Head of caudate nucleus (tissue), 42 donors: Measurements from ENCODE around the gene PPP4R1.

Experiments
- DNase-seq, 42 donors: peaks; one replicate each; pipeline versions ENCODE4 v3.0.0 to v3.0.0-alpha.2; 2020 to 2021; ENCODE audit warnings: mixed read lengths in 7 of 42
- intact Hi-C: fragments of 100-400 bp; cut with DNase I; formaldehyde crosslinking; loops from one replicate; pipeline ENCODE4 v1.15.0; 2022

The PPP4R1 gene

DNA sequence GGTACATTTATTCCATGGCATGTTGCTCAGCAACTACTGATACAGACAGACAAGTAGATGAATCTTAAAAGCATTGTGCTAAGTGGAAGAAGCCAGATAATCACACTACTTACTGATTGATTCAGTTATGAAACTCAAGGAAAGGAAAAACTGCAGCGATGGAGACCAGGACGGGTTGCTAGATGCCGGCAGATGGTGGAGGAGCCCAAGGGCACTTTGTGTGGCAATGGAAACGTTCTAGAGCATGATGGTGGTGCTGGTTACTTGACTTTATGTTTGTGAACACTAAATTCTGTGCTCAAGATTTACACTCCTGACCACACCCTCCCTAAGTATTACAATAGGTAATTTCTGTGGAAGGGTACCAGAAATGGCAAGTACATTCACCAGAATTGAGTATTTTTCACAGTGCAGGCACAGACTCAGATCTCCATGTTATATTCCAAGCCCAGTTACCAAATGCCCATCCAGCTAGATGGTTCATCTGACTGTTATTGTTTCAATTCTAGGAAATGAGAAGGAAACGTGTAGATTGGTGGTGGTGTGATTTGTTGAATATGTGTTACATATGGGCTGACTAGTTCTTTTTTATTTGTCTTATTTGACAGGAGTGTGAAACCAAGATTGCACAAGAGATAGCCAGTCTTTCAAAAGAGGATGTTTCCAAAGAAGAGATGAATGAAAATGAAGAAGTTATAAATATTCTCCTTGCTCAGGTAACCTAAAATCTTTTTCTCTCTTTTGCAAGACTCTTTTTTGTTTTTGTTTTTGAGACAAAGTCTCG lies 83.9 kb downstream of the PPP4R1 start:
- no peak for DNase-seq
- intact Hi-C loops: no loop called here

GRCh38 chr18:9526458-9526857 lies 87.9 kb downstream of the PPP4R1 start:
- no peak for DNase-seq
- intact Hi-C loops: no loop called here

GRCh38 chr18:9522952-9523351 lies 91.4 kb downstream of the PPP4R1 start:
- intact Hi-C loops: no loop called here
- DNase-seq: no peak

GRCh38 chr18:9521770-9522169 lies 92.6 kb downstream of the PPP4R1 start:
- no peak for DNase-seq
- intact Hi-C loops: no loop called here

DNA sequence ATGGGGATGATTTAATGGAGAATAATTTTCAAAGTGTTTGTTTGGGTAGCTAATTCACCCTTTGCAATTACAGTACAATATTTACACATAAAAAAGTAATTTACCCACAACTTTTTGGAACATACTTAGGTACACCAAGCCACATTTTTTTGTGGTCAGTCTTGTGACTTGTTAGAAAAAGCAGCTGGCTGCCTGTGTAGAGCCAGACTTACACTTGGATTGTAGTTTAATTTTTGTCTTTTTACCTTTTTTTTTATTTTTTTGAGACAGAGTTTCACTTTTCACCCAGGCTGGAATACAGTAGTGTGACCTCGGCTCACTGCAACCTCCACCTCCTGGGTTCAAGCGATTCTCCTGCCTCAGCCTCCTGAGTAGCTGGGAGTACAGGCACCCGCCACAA lies 93.7 kb downstream of the PPP4R1 start:
- intact Hi-C loops: no loop called here

DNA sequence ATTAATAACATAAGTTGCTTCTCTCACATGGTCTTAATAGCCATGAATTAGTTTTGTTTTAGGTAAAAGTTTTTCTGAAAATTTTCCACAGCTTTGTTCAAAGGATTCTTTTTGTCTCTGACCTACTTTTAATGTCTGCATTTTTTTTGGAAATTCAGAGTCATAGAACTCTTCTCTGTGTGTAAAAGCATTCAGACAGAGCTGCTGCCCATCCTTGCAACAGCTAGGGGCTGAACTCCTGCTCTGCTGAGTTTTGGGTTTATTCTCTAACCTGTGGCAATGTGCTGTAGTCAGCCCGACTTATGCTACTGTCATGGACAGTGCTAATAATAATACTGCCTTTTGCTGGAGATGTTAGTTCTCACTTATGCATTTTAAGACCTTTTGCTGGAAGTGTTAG lies 95.0 kb downstream of the PPP4R1 start:
- no peak for DNase-seq
- intact Hi-C loops: no loop called here

More for the DNA sequence above, 93.7 kb downstream of the PPP4R1 start:
- no peak for DNase-seq

GRCh38 chr18:9517869-9518268 lies 96.5 kb downstream of the PPP4R1 start:
- DNase-seq: no peak
- intact Hi-C loops: no loop called here

- intact Hi-C loops: no loop called here
- peak in 4 of 42 donors; percentile 9 to 56 (median 20) for DNase-seq
These were observed 97.8 kb downstream of the PPP4R1 start for GRCh38 chr18:9516437-9517064.

- DNase-seq: no peak
- intact Hi-C loops: no loop called here
These were observed 100.3 kb downstream of the PPP4R1 start for GRCh38 chr18:9513971-9514512.

GRCh38 chr18:9508446-9509025 lies 105.8 kb downstream of the PPP4R1 start:
- intact Hi-C loops: no loop called here
- DNase-seq: no peak

DNA sequence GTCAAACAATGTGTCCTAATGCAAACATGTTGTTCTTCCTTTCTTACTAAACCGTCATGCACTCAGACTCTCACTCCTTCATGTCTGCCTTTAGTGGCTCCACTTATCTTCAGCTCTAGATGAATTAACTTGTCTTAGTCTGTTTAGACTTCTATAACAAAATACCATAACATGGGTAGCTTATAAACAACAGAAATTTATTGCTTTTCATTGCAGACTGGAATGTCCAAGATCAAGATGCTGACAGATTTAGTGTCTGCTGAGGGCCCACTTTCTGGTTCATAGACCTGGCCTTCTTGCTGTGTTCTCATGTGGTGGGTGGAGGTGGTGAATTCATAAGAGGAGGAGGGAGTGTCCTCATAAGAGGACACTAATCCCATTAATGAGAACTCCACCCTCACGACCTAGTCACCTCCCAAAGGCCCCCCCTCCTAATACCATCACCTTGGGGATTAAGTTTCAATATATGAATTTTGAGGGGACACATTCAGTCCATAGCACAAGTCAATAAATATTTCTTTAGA lies 106.7 kb downstream of the PPP4R1 start:
- no peak for DNase-seq
- intact Hi-C loops: no loop called here

GRCh38 chr18:9506046-9506792 lies 108.1 kb downstream of the PPP4R1 start:
- intact Hi-C loops: no loop called here

More at GRCh38 chr18:9506046-9506792, 108.1 kb downstream of the PPP4R1 start:
- DNase-seq: no peak
